Thymus (tissue), 11 donors: ENCODE results near the gene ATG7. TPM values are rescaled to one million over a fixed set of nuclear protein-coding genes. Genes with fewer than 3 reads are reported as not detected.
"Not testable (repeated sequence)": the region's sequence is repeated elsewhere in the genome, so short reads cannot be mapped to it uniquely, and the experiment has no call there.

Source experiments
- DNase-seq, 9 donors: peaks; one replicate each; pipeline ENCODE4 v3.0.0-alpha.2; 2013; ENCODE audit warnings: low spot score in 9 of 9, low read depth in 6 of 9, missing footprints in 1 of 9
- H3K27ac ChIP-seq, 2 donors: one replicate each; pipeline ENCODE4 v1.5.1; 2013; ENCODE audit warnings: control low read depth in 1 of 2, low read depth in 1 of 2, low read length in 1 of 2, mild to moderate bottlenecking in 1 of 2, moderate library complexity in 1 of 2
- H3K27me3 ChIP-seq, 2 donors: one replicate each; pipeline ENCODE4 v1.5.1; 2013; ENCODE audit warnings: low read length in 1 of 2; ENCODE audit not compliant: control insufficient read depth in 2 of 2, insufficient read depth in 1 of 2
- H3K36me3 ChIP-seq, 2 donors: one replicate each; pipeline ENCODE4 v1.5.1; 2013; ENCODE audit warnings: low read length in 1 of 2, mild to moderate bottlenecking in 1 of 2, moderate library complexity in 1 of 2; ENCODE audit not compliant: control insufficient read depth in 2 of 2, insufficient read depth in 2 of 2
- H3K4me1 ChIP-seq, 2 donors: one replicate each; pipeline ENCODE4 v1.5.1; 2013; ENCODE audit warnings: low read length in 2 of 2; ENCODE audit not compliant: control insufficient read depth in 2 of 2, insufficient read depth in 2 of 2
- H3K4me3 ChIP-seq, 2 donors: one replicate each; pipeline ENCODE4 v1.5.1; 2013; ENCODE audit warnings: low read length in 2 of 2, control low read depth in 1 of 2, mild to moderate bottlenecking in 1 of 2
- H3K9me3 ChIP-seq, 2 donors: one replicate each; pipeline ENCODE4 v1.5.1; 2013; ENCODE audit warnings: low read length in 1 of 2, mild to moderate bottlenecking in 1 of 2; ENCODE audit not compliant: control insufficient read depth in 2 of 2, insufficient read depth in 1 of 2
- WGBS: extraction: QIAGEN DNeasy Blood & Tissue Kit; methylation state at CpG from one replicate; pipeline ENCODE4 v1.1.7; 2013; 5-methylcytosine and 5-hydroxymethylcytosine counted together
- polyA plus RNA-seq: library from polyadenylated mRNA; stranded (reverse); fragments of 200-250 nt; gene quantifications from one replicate; pipeline ENCODE4 v1.2.3, GENCODE V29; 2013
- total RNA-seq: library from RNA; stranded (reverse); fragments of 120-200 nt; gene quantifications from one replicate; pipeline ENCODE4 v1.2.4, GENCODE V29; 2013
- donor health status: healthy.

Gene ATG7
- total and polyA plus RNA-seq, 2 donors = 9.0 to 21.7 TPM

DNA sequence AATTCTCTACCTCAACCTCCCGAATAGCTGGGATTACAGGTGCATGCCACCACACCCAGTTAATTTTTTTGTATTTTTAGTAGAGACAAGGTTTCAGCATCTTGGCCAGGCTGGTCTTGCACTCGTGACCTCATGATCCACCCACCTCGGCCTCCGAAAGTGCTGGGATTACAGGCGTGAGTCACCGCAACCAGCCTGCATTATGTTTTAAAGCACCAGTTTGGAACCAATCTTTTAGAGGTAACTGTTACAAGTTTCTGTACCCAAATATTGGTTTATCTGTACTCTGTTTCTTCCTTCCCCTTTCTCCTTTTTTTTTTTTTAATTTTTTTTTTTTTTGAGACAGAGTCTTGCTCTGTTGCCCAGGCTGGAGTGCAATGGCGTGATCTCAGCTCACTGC lies 169.1 kb downstream of the ATG7 start:
- not testable (repeated sequence) for H3K4me1 ChIP-seq, H3K4me3 ChIP-seq, H3K27ac ChIP-seq, DNase-seq, H3K36me3 ChIP-seq, H3K9me3 ChIP-seq, H3K27me3 ChIP-seq
- WGBS = 93% methylated on average over 7 of the region's 7 CpGs

DNA sequence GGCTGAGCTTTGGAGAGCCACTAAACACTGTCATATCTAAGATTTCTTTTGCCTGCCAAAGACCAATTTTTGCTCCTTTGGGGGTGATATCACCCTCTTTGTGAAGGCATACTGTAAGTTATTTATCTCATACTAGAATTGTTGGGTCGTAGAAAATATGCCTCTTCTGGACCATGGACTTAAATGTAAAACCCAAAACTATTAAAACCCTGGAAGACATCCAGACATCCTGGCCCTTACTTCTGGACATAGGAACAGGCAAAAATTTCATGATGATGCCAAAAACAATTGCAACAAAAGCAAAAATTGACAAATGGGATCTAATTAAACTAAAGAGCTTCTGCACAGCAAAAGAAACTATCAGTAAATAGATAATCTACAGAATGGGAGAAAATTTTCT lies 172.2 kb downstream of the ATG7 start:
- WGBS = 96% methylated on average over 1 of the region's 1 CpG
- no peaks in the 10 kb centered on the region for H3K27me3 ChIP-seq
- H3K4me1 ChIP-seq = no peaks in the 10 kb centered on the region
- DNase-seq = no peak
- no peaks in the 10 kb centered on the region for H3K9me3 ChIP-seq
- H3K27ac ChIP-seq = no peak overlapping the region
- no peaks in the 10 kb centered on the region for H3K36me3 ChIP-seq
- no peak overlapping the region for H3K4me3 ChIP-seq

DNA sequence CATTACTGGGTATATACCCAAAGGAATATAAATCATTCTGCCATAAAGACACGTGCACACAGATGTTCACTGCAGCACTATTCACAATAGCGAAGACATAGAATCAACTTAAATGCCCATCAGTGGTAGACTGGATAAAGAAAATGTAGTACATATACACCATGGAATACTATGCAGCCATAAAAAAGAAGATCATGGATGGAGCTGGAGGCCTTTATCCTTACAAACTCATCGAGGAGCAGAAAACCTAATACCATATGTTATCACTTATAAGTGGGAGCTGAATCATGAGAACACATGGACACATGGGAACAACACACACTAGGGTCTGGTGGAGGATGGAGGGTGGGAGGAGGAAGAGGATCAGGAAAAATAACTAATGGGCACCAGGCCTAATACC lies 173.0 kb downstream of the ATG7 start:
- not testable (repeated sequence) for H3K27ac ChIP-seq, H3K27me3 ChIP-seq, H3K36me3 ChIP-seq, H3K4me1 ChIP-seq, H3K4me3 ChIP-seq, DNase-seq, H3K9me3 ChIP-seq
- WGBS = 95% methylated on average over 3 of the region's 3 CpGs

DNA sequence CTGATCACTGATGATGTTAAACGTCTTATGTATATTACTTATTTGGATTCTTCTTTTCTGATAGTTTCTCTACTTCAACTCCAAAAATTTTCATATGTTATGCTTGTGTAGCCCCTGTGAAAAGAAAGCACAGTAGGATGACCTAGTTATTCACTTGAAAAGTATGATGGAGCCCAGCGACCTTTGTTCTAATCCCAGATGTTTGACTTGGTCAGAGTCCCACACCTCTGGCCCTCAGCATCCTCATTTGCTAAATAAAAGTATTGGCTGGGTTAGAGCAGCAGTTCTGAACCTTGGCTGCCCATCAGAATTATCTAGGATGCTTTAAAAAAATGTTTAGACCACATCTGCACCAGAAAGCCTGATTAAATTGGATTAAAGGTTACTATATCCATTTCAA lies 173.7 kb downstream of the ATG7 start:
- 96% methylated on average over 2 of the region's 2 CpGs for WGBS
- H3K4me1 ChIP-seq = no peaks in the 10 kb centered on the region
- no peak overlapping the region for H3K4me3 ChIP-seq
- no peak for DNase-seq
- no peak overlapping the region for H3K27ac ChIP-seq
- no peaks in the 10 kb centered on the region for H3K36me3 ChIP-seq
- no peaks in the 10 kb centered on the region for H3K27me3 ChIP-seq
- no peaks in the 10 kb centered on the region for H3K9me3 ChIP-seq

DNA sequence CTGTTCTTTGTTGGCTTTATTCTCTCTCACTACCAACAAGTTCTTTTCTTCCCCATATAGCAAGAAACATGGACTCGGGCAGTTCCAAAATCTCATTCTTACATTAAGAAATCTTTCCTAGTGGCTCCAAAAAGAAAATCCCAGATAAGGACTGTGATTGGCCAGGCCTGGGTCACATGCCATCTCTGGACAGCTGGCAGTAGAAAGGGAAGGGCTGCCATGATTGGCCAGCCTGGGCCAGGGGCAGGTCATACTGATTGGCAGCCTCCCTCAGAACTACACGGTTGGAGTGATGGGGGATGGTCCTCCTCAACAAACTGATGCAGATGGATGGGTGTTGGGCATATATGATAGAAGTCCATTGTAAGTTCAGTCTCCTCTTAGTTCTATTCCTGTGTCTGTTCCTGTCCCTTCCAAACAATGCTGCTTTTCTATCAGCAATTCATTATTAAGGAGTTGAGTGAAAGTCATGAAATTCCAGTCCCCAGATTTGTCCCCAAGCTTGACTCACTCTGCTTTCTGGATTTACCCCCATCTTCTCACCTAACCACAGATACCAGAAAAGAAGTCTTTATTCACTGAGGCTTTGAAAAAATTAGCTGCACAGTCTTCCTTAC lies 175.5 kb downstream of the ATG7 start:
- Histone ChIP-seq H3K27me3 (no peaks in the 10 kb centered on the region), H3K9me3 (no peaks in the 10 kb centered on the region), H3K4me3 (no peak overlapping the region), H3K36me3 (no peaks in the 10 kb centered on the region), H3K27ac (no peak overlapping the region), H3K4me1 (no peaks in the 10 kb centered on the region)
- WGBS = 48% methylated on average over 2 of the region's 2 CpGs
- no peak for DNase-seq

DNA sequence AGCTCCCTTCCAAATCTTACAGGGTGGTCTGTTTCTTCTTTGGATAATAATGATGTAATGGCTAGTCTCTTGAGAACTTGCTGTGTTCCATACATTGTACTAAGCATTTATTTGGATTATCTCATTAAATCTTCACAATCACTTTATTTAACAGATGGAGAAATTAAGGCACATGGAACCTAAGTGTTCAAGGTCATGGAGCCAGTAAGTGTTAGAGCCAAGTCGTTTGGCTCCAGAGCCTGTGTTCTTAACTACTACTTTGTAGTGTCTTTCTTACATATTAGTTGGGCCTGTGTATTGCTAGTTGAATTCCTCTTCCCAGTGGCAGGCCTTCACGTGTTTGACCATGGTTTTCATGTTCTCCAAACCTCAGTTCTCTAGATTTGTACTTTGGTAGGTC lies 177.8 kb downstream of the ATG7 start:
- Histone ChIP-seq H3K36me3 (no peaks in the 10 kb centered on the region), H3K27ac (no peak overlapping the region), H3K4me1 (no peaks in the 10 kb centered on the region), H3K4me3 (no peak overlapping the region), H3K27me3 (no peaks in the 10 kb centered on the region), H3K9me3 (no peaks in the 10 kb centered on the region)
- WGBS = 94% methylated on average over 2 of the region's 2 CpGs
- DNase-seq = no peak

DNA sequence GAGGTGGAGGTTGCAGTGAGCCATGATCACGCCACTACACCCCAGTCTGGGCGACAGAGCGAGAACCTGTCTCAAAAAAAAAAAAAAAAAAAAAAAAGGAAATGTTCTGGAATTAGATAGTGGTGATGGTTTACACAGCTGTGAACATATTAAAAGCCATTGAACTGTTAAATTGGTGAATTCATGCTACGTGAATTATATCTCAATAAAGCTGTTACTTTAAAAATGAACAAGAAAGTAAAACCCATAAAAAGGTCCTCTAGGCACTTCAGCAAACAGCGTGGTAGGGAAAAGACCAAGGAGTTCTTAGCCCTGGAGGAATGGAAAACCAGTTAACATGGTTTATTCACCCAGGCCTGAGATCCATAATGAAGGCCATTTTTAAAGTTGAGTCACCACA lies 180.1 kb downstream of the ATG7 start:
- Histone ChIP-seq H3K9me3 (no peaks in the 10 kb centered on the region), H3K4me1 (no peaks in the 10 kb centered on the region), H3K27ac (no peak overlapping the region), H3K27me3 (no peaks in the 10 kb centered on the region), H3K36me3 (no peaks in the 10 kb centered on the region), H3K4me3 (no peak overlapping the region)
- WGBS = over 99% methylated on average over 5 of the region's 5 CpGs
- DNase-seq = no peak

DNA sequence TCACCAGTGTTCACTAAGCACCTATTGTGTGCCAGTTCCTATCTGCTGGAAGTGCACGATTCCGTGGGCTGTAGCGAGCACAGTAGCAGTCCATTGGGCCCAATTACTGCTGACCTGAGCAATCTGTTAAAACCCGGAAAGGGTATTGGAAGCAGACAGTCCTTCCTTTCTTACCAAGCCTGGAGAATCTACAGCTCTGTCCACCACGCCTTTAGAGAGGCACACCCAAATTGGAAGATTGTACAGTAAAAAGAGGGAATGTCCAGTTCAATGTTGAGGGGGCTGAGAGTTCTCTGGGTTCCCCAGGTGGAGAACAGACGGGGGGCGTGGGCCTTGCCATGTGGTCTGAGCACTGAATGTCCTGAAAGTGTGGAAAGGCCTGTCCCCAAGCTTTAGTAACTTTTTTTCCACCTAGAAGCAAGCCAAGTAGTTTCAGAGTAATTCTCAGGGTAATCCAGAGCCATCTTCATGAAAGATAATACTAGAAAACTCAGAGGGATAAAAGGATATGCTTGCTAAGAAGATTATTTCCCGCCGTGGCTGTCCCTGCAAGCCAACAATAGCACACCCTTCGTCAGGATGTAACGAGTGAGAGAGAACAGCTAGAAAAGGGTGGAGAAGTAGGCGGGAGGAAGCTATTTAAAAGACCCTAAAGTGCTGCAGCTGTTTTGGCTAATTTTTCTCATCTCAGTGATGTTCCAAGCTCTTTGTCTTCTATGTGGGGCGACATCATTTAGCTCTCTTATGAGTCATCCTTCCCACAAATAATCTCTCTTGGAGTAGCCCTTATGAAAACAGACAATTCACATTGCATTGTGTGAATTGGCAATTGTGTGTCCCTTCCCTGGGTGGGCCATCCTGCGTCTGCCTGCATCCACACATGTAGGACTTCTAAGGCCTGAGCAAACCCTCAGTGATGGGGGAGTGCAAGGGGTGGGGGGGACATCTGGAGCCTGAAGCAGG lies 181.0 kb downstream of the ATG7 start:
- 93% methylated on average over 14 of the region's 14 CpGs for WGBS
- no peak for DNase-seq

DNA sequence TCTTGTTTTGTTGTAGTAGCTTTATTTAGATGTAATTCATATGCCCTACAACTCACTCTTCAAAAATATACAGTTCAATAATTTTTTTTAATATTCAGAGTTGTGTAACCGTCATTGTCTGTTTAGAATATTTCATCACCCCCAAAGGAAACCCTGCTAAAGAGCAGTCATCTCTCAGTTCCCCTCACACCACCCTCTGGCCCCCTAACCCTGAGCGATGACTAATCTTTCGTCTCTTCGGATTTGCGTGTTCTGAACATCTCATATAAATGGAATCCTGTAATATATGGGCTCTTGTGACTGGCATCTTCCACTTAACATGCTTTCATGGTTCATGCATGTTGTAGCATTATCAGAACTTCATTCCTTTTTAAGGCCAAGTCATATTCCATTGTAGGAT lies 183.8 kb downstream of the ATG7 start:
- H3K27me3 ChIP-seq = no peaks in the 10 kb centered on the region
- 97% methylated on average over 5 of the region's 5 CpGs for WGBS
- H3K9me3 ChIP-seq = no peaks in the 10 kb centered on the region
- no peak for DNase-seq
- no peak overlapping the region for H3K4me3 ChIP-seq
- H3K36me3 ChIP-seq = no peaks in the 10 kb centered on the region
- no peak overlapping the region for H3K27ac ChIP-seq
- H3K4me1 ChIP-seq = no peaks in the 10 kb centered on the region

More for the DNA sequence above, 181.0 kb downstream of the ATG7 start:
- peak overlapping the region in 1 of 2 donors; percentile 40 for H3K27ac ChIP-seq
- no peaks in the 10 kb centered on the region for H3K4me1 ChIP-seq
- no peaks in the 10 kb centered on the region for H3K36me3 ChIP-seq
- H3K27me3 ChIP-seq = no peaks in the 10 kb centered on the region
- H3K4me3 ChIP-seq = no peak overlapping the region
- no peaks in the 10 kb centered on the region for H3K9me3 ChIP-seq
